Stimulated activated CD4-positive, alpha-beta T cell treated with anti-CD3 and anti-CD28 coated beads, Interleukin-2, amount 100 ng/mL, for 48 hours (primary cell): ENCODE measurements around the gene NCAPG2.
A peak's percentile ranks its signal among the peaks of the same experiment; 100 is the strongest.

ENCODE experiments used
- DNase-seq, 2 donors: peaks; one replicate each; pipeline ENCODE4 v3.0.0-alpha.2; 2020

NCAPG2 gene

DNA sequence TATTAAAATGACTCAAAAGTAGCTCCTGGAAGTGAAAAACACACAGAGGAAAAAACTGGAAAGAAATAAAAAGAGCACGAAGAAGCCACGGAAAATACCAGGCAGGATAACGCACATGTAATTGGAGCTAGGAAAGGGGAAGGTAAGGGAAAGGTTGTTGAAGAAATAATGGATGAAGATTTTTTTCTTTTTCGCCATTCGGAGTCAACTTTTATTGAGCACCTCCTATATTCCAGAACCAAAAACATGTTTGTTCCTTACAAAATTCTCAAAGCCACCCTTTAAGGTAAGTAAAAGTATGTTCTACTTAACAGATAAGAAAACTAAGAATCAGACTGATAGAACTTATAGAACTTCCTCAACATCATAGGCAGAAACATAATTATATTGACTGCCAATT is 84.2 kb downstream of the NCAPG2 start:
- DNase-seq, result no peak

DNA sequence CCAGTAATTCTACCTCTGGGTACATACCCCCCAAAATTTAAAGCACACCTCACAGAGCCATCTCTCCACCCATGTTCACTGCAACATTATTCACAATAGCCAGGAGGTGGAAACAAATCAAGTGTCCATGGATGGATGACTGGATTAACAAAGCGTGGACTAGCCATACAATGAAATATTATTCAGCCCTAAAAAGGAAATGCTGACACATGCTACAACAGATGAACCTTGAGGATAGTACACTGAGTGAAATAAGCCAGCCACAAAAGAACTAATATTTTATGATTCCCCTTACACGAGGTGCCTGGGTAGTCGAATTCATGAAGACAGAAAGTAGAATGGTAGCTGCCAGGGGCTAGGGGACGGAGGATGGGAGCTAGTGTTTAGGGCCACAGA is 85.9 kb downstream of the NCAPG2 start:
- DNase-seq, result no peak

DNA sequence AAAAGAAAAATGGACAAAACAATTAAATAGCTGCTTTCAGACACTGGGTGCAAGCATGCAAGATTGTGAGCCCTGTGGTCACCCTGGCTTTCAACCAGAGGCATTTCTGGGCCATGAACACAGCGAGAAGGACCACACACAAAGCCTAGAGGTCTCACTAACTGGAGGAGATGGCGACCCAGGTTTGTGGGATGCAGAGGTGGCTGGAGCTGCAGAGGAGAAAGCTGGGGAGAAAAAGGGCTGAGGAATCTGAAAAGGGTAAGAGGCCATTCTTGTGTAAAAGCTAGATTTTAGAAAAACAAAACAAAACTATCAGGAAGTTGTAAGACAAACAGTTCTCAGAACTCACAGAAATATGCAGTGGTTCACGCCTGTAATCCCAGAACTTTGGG is 86.9 kb downstream of the NCAPG2 start:
- DNase-seq, result no peak

DNA sequence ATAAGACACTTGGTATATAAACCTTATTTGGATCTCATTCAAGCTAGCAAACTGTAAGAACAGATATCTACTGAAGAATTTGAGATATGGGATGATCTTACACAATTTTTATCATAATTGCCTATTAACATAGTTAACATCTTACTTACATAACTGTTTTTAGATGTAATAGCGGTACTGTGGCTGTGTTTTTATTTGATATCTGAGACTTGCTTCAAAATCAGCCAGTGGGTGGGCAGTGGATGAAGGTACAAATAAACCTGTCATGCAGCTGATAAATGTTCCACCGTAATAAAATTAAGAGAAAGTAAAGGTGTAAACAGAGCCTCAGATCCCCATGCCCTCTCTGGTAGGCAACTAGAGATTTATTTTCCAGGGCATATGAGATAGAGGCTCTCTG is 88.6 kb downstream of the NCAPG2 start:
- no peak for DNase-seq

DNA sequence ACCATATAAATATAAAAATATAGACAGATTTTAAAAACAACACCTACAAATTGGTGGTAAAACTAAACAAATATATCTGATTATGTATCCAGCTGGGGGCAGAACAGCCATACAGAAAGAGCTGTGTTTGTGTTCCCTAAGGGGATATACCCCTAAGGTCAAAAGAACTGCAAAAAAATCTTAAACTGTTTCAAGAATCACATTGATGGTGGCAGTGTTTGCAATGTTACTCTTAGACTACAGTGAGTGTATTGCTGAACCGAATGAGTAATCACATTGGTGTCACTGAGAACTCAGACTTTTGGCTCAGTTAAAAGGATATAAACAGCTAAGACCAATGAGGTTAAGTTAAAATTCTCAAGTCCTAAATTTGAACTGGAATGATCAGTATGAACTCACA is 89.9 kb downstream of the NCAPG2 start:
- no peak for DNase-seq

DNA sequence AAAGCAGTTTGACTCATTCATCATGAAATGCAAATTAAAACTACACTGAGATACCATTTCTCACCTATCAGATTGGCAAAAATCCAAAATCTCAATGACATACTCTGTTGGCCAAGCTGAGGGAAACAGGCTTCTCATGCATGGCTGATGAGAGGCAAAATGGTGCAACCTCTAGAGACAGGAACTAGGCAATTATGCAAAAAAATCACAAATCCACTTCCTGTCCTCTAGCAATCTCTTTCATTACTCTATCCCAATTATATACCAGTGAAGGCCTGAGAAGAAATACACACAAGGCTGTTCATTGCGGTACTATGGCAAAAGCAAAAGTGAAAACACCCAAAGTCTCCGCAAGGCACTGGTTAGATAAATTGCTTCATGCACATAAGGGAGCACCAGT is 91.1 kb downstream of the NCAPG2 start:
- DNase-seq, result no peak

DNA sequence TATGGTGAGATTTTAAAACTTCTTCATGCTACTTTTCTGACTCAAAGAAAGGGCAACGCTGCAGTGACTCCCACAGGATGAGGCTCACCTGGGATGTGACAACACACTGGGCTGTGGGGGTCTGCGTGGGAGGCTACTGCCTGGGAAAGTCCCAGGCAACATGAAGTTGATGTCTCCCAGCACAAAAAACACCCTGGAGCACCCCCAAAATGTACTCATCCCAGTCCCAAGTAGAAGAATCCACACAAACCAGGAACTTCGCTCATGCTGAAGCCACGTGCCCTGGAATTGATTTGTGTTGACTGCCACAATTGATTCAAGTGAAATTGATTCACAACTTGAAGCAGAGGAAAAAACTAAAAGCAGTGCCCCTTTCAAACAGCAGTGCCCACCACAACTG is 92.1 kb downstream of the NCAPG2 start:
- no peak for DNase-seq

DNA sequence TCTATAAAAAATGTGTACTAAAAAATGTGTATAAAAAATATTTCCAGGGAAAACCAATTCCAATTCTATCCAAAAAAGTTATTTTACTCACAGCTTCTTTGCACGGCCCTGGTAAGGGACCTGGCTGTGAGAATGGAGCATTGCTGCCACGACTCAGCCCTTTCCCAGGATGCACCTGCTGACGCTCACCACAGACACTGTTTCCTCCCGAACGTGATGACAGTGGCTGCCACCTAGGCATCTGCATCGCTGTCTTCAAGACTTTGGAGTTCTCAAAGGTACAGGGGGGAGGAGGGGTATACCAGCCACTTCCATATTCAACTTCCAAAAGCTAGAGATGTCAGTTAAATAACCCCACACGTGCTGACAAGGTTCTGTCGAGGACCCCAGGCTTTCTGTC is 93.1 kb downstream of the NCAPG2 start:
- DNase-seq, result no peak

DNA sequence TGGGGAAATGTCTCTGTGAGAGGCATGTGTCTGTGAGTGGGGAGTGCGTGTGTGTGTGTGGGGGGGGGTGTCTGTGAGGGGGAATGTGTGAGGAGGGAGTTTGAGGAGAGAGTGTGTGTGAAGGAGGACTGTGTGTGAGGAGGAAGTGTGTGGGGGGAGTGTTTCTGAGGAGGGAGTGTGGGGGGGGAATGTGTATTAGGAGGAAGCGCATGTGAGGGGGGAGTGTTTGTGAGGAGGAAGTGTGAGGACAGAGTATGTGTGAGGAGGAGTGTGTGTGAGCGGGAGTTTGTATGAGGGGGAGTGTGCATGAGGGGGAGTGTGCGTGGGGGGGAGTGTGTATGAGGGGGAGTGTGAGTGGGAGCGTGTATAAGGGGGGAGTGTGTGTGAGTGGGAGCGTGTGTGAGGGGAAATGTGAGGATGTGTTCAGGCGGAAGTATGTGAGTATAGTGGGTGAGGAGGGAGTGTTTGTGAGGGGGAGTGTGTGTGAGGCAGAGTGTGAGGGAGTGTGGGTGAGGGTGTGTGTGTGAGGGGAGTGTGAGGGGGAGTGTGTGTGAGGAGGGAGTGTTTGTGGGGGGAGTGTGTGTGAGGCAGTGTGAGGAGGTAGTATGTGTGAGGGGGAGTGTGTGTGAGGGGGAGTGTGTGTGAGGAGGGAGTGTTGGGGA is 95.2 kb downstream of the NCAPG2 start:
- DNase-seq, result no peak

DNA sequence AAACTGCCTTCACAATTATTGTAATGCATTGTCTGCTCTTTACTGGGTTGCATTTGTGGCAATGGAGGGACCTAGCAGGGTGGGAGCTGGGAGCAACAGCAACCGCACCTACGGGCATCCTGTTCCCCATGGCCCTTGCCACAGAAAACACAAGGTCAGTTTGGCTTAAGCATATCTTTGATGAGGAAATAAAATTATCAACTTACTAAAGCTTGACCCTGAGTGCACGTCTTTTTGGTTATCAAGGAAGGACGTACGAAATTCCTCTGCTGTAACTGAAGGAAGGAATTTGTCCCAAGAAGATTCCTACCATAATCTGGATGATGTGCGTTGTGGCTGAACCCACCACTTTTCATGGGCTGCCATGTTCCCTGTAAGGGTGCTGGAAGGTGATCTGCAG is 97.0 kb downstream of the NCAPG2 start:
- no peak for DNase-seq

DNA sequence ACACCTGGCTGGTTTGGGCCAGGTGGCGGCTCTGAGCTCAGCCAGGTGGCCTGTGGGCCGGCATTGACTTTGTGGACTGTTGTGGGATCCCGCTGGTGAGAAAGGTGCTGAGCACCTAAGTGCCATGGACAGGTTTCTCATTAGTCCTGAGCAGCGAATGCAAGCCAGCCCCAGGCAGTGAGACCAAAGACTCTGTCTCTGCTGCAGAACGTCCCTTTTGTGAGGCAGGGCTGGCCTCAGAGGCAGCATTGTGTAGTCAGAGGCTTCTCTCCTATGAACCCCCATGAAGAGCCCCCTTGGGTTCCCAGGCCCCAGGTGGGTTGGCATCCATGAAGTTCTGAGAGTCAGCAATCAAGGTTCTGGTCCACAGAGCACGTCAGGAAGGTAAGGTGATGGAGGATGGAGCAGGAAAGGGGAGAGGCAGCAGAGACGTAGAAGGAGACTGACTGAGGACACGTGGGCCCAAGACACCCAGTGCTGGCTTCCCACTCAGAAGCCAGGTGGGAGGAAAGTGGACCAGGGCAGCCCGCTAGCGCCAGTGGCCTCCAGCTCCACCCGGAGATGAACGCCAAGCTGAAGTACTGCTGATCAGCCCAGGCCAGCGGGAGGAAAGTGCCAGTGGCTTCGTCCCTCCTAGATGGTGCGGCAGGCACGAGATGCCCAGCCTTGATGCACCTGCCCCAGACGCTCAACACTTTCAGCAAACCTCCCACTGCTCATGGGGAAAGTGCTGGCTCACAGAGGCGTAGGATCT is 97.8 kb downstream of the NCAPG2 start:
- DNase-seq, result no peak

DNA sequence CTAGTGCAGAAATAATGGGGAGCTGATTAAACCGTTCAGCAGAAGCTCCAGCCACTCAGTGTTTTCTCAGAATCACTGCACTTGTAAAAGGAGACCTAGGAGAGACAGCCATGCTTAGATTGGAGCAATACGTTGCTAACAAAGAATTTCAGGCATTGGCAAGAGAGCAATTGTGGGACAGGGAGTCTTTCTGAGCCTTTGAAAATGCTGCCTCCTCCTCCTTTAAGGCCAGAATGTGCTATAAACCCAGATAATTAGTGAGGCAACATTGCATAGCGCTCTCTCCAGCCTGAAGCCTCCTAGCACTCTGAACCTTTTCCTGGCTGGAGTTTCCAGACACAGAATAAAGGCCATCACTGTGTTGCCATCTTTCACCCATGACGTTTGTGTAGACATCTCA is 98.5 kb downstream of the NCAPG2 start:
- no peak for DNase-seq

DNA sequence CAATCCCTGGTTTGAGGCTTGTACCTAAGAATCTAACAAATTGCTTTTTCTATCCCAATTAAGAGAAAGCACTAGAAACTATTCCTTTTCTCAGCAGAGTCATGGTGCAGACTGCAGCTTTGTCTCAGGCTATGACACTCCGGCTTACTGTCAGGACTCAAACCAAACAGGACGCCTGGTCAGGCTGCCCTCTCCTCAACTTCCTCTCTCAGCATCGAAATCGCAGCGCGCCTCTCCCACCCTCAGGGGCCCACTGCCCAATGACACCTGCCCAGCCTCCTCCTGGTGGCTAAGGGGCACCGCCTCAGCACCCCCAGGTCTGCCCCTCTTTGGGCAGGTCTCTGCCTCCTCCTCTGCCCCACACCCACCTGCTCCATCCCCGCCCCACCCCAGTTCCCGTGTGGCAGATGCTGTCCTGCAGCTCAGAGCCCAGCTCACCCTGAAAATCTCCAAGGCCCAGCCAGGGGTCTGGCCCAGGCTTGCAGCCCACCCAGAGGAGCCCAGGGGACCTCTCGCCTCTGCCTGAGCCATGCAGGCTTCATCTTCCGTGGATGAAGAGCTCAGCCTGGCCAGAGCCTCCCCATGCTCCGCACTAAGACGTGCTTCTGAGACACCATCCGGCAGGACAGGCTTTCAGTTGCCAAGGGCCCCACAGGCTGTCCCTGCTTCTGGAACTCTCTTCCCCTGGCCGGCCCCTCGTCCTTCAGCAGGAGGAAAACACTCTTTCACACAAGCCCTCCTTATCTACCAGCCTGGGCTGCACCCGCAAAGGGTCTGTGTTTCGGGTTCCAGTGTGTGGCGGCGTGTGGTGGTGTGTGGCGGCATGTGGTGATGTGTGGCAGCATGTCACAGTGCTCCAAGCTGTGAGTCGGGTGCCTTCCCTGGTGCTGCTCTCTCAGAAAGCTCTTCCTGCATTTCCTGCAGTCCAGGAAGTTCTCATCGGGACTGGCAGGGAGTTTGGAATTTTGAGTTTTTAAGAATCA is 100.5 kb downstream of the NCAPG2 start:
- no peak for DNase-seq

DNA sequence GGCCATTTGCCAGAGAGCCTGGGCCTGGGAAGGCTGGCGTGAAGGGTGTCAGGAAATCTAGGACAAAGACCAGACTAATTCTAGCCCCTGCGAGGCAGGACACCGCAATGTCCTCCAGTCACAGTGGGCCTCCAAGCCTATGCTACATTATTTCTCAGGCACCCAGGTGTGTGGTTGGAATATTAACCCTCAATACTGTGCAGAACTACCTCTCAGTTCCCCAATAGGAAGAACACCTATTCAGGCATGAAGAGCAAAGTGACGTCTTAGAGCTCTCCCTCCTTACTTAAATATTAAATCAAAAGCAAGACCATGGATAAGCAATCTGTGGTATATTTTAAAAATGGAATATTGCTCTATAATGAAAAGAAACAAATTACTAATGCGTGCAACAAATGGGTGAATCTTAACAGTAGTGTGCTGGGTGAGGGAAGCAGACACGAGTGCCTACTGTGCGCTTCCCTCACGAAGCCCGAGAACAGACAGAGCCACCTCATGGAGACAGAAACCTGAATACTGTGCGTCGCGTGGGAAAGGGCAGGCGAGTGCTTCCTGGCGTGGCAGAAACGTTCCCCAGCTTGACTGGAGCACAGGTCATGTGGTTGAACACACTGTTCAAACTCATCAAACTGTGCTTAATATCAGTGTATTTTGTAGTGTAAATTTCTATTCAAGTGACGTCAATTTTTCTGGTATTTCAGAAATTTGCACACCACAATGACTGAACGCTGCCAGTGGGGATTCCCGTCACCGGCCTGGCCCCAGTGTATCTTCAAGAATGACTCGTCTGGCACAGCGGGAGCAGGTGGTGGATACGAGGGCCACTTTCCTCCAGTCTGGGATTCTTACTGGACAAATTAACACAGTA is 101.5 kb downstream of the NCAPG2 start:
- peak in 1 of 2 donors; percentile 2 for DNase-seq

DNA sequence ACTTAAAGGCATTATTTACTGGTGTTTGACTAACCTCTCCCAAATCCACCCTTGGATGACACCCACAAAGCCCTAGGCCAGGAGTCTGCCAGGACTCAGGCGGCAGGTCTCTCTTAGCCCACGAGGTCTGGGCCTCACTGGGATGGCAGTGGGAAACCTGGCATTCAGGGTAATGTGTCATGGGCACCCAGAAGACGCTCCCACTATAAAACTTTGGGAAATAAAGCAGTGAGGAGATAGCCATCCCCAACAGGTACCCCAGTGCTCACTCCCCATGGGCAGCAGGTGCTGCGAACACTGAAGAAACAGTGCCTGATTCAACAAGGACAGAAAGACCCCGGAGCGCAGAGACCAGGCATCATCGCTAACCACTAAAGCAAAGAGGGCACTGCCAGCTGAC is 102.6 kb downstream of the NCAPG2 start:
- no peak for DNase-seq

DNA sequence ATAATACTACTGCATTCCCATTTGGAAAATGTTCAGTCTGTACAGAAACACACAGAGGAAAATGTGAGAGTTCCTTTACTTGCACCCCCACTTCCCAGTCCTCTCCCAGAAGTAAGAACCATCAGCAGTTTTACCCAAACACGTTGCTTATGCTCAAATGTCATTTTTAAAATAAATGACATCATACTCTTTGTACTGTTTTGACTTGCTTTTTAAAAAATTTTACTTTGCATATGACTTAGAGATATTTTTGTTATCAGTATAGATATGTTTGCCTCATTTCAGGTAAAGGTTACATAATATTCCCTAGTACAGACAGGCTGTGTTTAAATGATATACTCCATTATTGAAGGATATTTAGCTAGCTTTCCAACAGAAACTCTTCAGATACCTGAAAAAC is 103.5 kb downstream of the NCAPG2 start:
- no peak for DNase-seq

DNA sequence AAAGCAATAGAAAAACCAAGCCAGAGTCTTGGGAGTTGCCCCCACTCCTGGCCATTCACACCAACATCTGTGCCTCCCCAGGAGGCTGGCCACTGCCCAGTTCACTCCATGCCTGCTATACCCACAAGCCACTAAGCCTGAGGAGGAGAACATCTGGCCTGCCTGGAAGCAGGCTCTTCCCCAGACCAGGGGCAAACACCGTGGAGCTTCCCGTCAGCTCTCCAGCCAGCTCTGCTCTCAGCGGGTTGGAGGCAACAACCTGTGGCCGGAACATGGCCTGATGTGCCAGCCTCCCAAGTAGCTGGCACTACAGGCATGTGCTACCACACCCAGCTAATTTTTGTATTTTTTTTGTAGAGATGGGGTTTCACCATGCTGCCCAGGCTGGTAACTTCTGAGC is 107.9 kb downstream of the NCAPG2 start:
- no peak for DNase-seq

DNA sequence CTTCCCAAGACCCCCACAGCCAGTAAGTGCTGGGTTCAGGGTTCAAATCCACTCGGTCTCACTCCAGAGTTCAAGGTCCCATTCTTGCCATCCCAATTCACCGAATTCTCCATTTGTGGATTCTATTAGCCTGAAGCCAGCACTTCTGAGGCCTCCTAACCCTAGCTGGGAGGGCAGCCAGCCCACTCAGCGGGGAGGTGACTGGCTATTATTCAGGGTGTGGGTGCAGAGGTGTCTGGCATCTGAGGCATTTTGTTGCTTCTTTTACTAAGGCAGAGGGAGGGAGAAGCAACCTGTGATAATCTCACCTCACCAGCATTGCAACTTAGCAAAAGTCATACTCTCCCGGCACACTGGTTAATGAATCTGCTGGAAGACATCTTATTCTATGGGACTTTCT is 108.3 kb downstream of the NCAPG2 start:
- no peak for DNase-seq

DNA sequence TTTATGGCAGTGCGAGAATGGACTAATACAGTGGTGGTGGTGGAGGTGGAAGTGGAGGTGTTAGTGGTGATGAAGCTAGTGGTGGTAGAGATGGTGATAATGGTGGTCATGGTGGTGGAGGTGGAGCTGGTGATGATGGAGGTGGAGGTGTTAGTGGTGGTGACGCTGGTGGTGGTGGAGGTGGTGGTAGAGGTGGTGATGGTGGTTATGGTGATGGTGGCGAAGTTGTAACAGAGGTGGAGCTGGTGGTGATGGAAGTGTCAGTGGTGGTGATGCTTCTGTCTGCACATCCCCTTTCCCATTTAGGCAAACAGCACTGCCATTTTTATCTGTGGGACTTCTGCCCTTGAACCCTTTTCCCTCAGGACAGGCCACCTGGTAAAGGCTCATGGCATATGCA is 109.5 kb downstream of the NCAPG2 start:
- DNase-seq, result no peak

DNA sequence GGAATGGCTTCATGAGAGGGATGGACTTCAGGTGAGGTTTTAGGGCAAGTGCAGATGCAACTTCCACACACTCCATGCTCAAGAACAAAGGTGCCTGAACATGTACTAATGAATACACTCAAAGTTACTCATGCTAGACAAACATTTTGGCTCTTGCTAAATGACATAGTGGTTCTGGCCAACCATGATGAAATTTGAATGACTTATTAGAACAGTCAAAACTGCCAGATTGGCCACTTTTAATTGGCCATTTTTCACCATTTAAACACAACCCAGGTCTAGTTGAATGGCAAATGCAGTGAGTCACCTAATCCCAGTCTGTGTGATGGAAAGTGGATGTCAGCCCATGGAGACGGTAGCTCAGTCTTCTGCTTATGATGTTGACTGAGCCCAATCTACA is 112.1 kb downstream of the NCAPG2 start:
- DNase-seq, result no peak

DNA sequence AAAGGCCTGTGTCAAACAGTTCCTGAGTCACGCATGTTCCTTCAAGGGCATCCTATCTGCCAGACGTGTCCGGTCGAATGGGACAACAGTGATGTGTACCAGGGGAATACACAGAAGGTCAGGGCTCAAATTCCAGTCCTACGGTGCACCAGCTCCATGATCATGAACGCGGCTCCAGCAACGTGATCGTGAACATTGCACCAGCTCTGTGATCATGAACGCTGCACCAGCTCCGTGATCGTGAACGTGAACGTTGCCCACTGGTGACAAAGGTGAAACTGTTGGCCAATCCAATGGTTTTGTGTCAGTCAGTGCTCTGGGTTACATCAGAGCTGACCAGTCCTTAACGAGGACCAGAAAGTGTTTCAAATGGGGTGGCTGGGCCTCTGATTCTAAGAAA is 112.7 kb downstream of the NCAPG2 start:
- DNase-seq, result no peak

DNA sequence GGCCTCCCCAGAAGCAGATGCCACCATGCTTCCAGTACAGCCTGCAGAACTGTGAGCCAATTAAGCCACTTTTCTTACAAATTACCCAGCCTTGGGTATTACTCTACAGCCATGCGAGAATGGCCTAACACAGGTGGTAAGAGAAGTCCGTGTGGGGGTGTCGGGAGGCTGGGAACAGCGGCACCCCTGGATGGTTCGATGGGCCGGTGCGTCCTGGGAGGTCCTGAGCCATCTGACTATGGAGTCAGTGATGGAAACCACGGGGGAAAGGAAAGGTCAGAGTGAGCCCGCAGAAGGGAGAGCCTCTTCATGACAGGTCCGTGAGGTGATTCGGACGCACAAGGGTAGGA is 114.4 kb downstream of the NCAPG2 start:
- DNase-seq, result no peak

DNA sequence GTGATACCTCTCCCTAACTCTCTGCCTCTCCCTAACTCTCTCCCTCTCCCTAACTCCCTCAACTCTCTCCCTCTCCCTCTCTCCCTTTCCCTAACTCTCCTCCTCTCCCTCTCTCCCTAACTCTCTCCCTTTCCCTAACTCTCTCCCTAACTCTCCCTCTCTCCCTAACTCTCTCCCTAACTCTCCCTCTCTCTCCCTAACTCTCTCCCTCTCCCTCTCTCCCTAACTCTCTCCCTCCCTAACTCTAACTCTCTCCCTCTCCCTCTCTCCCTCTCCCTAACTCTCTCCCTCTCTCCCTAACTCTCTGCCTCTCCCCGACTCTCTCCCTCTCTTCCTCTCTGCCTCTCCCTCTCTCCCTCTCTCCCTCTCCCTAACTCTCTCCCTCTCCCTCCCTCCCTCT is 115.0 kb downstream of the NCAPG2 start:
- DNase-seq, result no peak
